ENCODE data around the gene RAD51D. TPM values are rescaled to one million over a fixed set of nuclear protein-coding genes. Genes with fewer than 3 reads are reported as not detected.
"Not testable (repeated sequence)": the region's sequence is repeated elsewhere in the genome, so short reads cannot be mapped to it uniquely, and the experiment has no call there.

The RAD51D gene
- total and polyA plus RNA-seq, 2 donors (not counting 1 experiment from before 2014, with no cell fraction given), result 12.6 to 15.6 TPM

GRCh38 chr17:35152421-35153140 is 32.9 kb upstream of the RAD51D start:
- Histone ChIP-seq H3K4me3 (replicated peaks in 1 of 4; ENCODE audit: control extremely low read depth in 1 of 4, insufficient read depth in 1 of 4, low read depth in 3 of 4, low read length in 4 of 4) (no peak overlapping the region), H3K79me2 (ENCODE audit: control insufficient read depth, insufficient read depth, low read length) (no peaks in the 10 kb centered on the region), H3K36me3 (ENCODE audit: control insufficient read depth, insufficient read depth, low read length) (no peaks in the 10 kb centered on the region), H3K4me1 (ENCODE audit: control insufficient read depth, extremely low read depth, insufficient read depth, low read length) (no peaks in the 10 kb centered on the region), H3K27me3 (ENCODE audit: control insufficient read depth, insufficient read depth, low read length) (peaks cover 9% of the 10 kb centered on the region), H3K9me3 (ENCODE audit: control insufficient read depth, insufficient read depth, low read depth, low read length) (no peaks in the 10 kb centered on the region), H3K27ac (ENCODE audit: insufficient read depth, low read length) (no peak overlapping the region), H2AFZ (ENCODE audit: low read length) (no peak overlapping the region), H3K9ac (ENCODE audit: insufficient read depth, low read length) (no peak overlapping the region), H3K4me2 (ENCODE audit: extremely low read depth, insufficient read depth, low read length) (no peak overlapping the region), H4K20me1 (ENCODE audit: control insufficient read depth, extremely low read depth, insufficient read depth, low read length) (no peaks in the 10 kb centered on the region)
- DNase-seq (ENCODE audit: low read depth in 2 of 2), result no peak
- no peak for TF ChIP-seq EZH2 (IDR thresholded peaks at IDR 0.05; ENCODE audit: low read length, missing control alignments)
- TF ChIP-seq CTCF (conservative IDR thresholded peaks at IDR 0.05 in 1 of 2, IDR thresholded peaks at IDR 0.05 in 1 of 2; ENCODE audit: low read depth in 1 of 2, low read length in 2 of 2), result no peak

- H3K4me2 ChIP-seq (ENCODE audit: extremely low read depth, insufficient read depth, low read length); H4K20me1 ChIP-seq (ENCODE audit: control insufficient read depth, extremely low read depth, insufficient read depth, low read length); H3K36me3 ChIP-seq (ENCODE audit: control insufficient read depth, insufficient read depth, low read length); H3K4me1 ChIP-seq (ENCODE audit: control insufficient read depth, extremely low read depth, insufficient read depth, low read length); H3K4me3 ChIP-seq (replicated peaks in 1 of 4; ENCODE audit: control extremely low read depth in 1 of 4, insufficient read depth in 1 of 4, low read depth in 3 of 4, low read length in 4 of 4); H3K27ac ChIP-seq (ENCODE audit: insufficient read depth, low read length); H3K9me3 ChIP-seq (ENCODE audit: control insufficient read depth, insufficient read depth, low read depth, low read length); DNase-seq (ENCODE audit: low read depth in 2 of 2); H3K79me2 ChIP-seq (ENCODE audit: control insufficient read depth, insufficient read depth, low read length); H2AFZ ChIP-seq (ENCODE audit: low read length); H3K9ac ChIP-seq (ENCODE audit: insufficient read depth, low read length): not testable (repeated sequence)
- H3K27me3 ChIP-seq (ENCODE audit: control insufficient read depth, insufficient read depth, low read length), result peaks cover 17% of the 10 kb centered on the region
Measured at GRCh38 chr17:35151080-35151479, 31.4 kb upstream of the RAD51D start.

- Histone ChIP-seq H3K9me3 (ENCODE audit: control insufficient read depth, insufficient read depth, low read depth, low read length) (no peaks in the 10 kb centered on the region), H3K36me3 (ENCODE audit: control insufficient read depth, insufficient read depth, low read length) (no peaks in the 10 kb centered on the region)
- TF ChIP-seq EZH2 (IDR thresholded peaks at IDR 0.05; ENCODE audit: low read length, missing control alignments), result no peak
- TF ChIP-seq CTCF (conservative IDR thresholded peaks at IDR 0.05 in 1 of 2, IDR thresholded peaks at IDR 0.05 in 1 of 2; ENCODE audit: low read depth in 1 of 2, low read length in 2 of 2), result no peak
Measured at GRCh38 chr17:35149941-35150340, 30.3 kb upstream of the RAD51D start.

More at GRCh38 chr17:35149941-35150340, 30.3 kb upstream of the RAD51D start:
- no peaks in the 10 kb centered on the region for H3K79me2 ChIP-seq (ENCODE audit: control insufficient read depth, insufficient read depth, low read length)
- H4K20me1 ChIP-seq (ENCODE audit: control insufficient read depth, extremely low read depth, insufficient read depth, low read length), result no peaks in the 10 kb centered on the region
- no peak overlapping the region for H3K4me2 ChIP-seq (ENCODE audit: extremely low read depth, insufficient read depth, low read length)
- no peaks in the 10 kb centered on the region for H3K4me1 ChIP-seq (ENCODE audit: control insufficient read depth, extremely low read depth, insufficient read depth, low read length)
- H3K27ac ChIP-seq (ENCODE audit: insufficient read depth, low read length), result no peak overlapping the region
- DNase-seq (ENCODE audit: low read depth in 2 of 2), result no peak
- peaks cover 17% of the 10 kb centered on the region for H3K27me3 ChIP-seq (ENCODE audit: control insufficient read depth, insufficient read depth, low read length)
- H2AFZ ChIP-seq (ENCODE audit: low read length), result no peak overlapping the region
- no peak overlapping the region for H3K4me3 ChIP-seq (replicated peaks in 1 of 4; ENCODE audit: control extremely low read depth in 1 of 4, insufficient read depth in 1 of 4, low read depth in 3 of 4, low read length in 4 of 4)
- no peak overlapping the region for H3K9ac ChIP-seq (ENCODE audit: insufficient read depth, low read length)

Data from fibroblast of lung (primary cell).